Stimulated activated CD8-positive, alpha-beta memory T cell treated with anti-CD3 and anti-CD28 coated beads, Interleukin-15, amount 100 ng/mL, for 48 hours (primary cell): ENCODE data around the gene ZSCAN5C.
"Not testable (repeated sequence)": the region's sequence is repeated elsewhere in the genome, so short reads cannot be mapped to it uniquely, and the experiment has no call there.

Source experiments
- DNase-seq, 2 donors: peaks; one replicate each; pipeline ENCODE4 v3.0.0-alpha.2; 2020; ENCODE audit warnings: low read depth in 2 of 2

ZSCAN5C gene

GRCh38 chr19:56191711-56192110, 10.4 kb upstream of the ZSCAN5C start:
- DNase-seq: no peak

DNA sequence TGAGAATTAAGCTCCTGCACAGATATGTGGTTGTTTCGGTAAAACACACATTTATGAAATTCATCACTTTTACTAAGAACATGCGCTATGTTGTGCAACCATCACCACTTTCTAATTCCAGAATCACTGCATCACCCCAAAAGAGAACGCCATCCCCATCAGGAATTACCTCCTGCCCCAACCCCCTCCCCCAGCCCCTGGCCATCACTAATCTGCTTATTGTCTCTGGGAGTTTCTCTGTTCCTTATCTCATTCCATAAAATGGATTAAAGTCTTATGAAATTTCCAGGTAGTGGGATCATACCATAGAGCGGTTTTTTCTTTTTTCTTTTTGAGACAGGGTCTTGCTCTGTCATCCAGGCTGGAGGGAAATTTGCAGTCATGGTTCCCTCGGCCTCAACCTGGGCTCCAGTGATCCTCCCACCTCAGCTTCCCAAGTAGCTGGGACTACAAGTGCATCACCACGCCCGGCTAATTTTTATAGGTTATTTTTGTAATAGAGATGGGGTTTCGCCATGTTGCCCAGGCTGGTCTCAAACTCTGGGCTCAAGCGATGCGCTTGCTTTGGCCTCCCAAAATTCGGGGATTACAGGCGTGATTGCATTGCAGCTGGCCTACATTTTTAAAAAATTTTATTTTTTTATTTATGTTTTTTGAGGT, 8.0 kb upstream of the ZSCAN5C start:
- no peak for DNase-seq

GRCh38 chr19:56197646-56198045, 4.4 kb upstream of the ZSCAN5C start, which contains the start of gene ZSCAN5B:
Gene ZSCAN5B (minus strand): TSS chr19:56197783. CDS start chr19:56193052, 4,731 bp downstream.
- DNase-seq: not testable (repeated sequence)

GRCh38 chr19:56199687-56200086, 2.4 kb upstream of the ZSCAN5C start:
- DNase-seq: no peak

- DNase-seq: not testable (repeated sequence)
These were observed 5.5 kb downstream of the ZSCAN5C start for GRCh38 chr19:56207581-56207980.

- no peak for DNase-seq
These were observed 7.0 kb downstream of the ZSCAN5C start for GRCh38 chr19:56209091-56209490.

GRCh38 chr19:56210036-56210435, 8.0 kb downstream of the ZSCAN5C start:
- not testable (repeated sequence) for DNase-seq

DNA sequence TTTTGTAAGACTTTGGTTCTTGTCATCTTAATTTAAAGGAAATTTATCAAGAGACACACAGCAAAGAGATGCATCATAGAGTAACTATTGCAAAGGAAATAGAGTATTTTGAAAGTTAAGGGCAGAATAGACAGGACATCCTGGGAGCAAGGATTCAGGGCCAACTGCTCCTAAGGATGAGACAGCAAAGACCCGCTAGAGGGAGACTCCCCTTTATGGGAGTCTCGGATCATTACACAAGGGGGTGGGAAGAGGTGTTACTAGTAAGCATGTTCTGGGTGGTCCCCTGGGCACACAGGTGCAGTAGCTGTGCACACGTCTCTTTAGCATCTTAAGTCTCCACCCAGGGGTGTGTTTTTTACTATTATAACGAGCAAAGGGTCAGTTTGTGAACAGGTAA, 9.6 kb downstream of the ZSCAN5C start:
- no peak for DNase-seq

DNA sequence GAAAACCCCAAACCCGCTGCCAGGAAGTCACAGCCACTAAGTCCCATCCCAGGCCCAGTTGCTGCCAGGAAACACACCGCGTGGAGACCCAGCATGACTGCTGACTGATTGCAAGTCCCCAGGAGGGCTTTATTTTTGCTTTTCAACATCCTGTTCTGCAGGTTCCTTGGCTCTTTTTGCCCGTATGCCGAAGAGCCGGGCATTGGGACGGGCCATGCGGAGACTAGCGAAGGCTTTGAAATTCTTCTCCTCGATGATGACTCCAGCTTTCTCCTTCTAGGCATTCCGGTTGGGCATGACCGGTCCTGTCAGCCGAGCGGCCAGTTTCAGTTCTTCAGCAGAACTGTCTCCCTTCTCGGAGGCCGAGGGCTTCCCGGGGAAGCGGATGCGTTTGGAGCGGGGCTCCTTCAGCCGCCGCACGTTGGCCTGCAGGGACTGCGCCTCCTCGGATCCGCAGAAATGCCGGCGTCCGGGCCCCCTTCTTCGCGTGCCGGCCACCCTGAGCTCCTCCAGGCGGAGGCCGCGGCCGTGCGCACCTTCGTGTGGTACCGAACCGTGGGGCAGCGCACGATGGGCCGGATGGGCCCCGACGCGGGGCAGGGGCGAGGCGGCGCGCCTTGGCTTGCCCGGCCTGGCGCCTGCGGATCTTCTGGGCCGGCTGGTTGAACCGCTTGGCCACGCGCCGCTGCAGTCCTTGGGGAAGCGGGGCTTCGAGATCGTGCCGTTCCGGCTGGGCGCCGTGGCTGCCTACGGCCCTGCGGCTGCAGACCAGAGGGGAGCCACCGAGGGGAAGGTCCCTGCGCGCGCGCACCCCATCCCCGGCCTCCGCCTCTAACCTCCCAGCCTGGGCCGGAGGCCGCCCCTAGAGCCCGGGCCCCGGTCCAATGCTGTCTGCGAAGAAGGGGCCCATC, 15.2 kb downstream of the ZSCAN5C start:
- no peak for DNase-seq

DNA sequence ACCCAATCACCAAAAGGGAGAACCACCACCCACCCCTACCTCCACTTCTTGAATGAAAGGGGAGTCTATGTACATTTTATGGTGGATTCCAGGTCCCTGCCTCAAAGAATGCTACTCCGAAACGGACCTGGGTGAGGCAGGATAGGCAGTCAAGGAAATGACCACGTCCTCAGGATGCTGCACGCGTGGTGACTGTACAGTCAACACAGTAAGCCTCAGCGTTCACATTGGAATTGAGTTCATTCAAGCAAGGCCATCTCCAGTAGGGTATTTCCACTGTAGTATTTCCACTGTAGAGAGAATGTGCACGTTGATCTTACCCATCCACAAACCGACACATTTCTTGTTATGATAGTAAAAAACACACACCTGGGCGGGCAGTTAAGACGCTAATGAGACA, 16.9 kb downstream of the ZSCAN5C start:
- no peak for DNase-seq

DNA sequence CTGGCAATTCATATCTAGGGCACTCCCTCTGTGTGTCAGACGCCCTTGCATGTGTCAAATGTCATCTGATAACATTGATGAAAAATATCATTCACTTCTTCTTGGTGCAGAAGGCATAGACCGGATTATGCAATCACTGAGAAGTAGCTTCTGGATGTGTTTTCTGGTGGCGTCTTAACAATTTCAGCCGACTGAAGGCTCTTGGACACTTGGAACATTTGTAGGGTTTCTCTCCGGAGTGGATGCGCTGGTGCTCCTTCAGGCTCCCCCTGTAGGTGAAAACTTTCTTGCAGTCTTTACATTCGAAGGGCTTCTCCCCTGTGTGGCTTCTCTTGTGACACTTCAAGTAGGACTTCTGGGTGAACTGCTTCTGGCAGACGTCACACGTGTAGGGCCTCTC, 19.4 kb downstream of the ZSCAN5C start:
- not testable (repeated sequence) for DNase-seq

DNA sequence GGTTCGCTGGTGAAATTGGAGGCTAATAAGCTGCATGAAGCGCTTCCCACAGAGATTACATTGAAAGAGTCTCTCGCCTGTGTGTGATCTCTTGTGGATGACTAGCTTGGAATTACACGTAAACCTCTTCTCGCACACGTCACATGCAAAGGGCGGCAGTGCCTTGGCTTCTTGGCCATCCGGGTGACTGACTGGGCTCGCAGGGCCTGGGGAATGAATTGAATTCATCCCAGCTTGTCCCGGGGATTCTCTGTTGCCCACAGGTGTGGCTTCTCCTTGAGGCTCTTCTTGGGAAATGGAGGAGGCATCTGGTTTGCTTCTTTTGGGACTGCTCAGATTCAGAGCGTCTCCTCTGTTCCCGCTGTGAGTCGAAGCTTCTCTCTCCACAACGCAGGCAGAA, 19.8 kb downstream of the ZSCAN5C start:
- no peak for DNase-seq

DNA sequence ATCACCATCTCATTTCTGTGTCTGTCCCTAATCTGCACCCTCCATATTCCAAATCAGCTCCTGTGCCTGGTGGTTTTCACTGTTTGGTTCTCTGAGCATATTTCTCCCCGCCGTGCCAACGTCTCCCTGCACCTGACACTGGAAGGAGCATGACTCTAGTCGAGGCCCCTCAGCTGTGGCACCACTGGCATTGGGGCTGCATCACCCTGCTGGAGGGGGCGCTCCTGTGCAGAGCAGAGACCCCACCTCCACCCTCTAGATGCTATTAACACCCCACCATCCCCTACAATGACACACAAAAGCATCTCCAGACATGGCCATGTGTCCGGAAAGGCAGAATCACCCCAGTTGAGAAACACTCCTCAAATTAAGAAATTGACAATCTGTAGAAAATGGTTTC, 20.8 kb downstream of the ZSCAN5C start:
- DNase-seq: no peak

DNA sequence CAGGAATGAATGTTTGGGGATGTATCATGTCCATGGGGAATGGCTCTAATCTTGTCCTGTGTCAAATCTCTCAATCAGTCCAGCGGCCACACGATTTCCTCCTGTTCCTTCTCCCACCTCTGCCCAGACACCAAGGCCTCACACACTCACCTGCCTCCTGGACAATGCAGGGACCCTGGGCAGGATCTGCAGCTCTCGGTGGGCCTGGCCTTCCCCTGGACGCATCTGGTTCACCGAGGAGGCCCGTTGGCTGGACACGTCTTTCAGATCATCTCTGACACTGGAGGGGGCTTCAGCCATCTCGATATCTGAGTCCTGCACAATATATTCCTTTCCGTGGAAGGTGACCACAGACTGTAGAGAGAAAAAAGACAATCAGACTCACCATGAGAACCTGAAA, 21.4 kb downstream of the ZSCAN5C start:
- DNase-seq: no peak

DNA sequence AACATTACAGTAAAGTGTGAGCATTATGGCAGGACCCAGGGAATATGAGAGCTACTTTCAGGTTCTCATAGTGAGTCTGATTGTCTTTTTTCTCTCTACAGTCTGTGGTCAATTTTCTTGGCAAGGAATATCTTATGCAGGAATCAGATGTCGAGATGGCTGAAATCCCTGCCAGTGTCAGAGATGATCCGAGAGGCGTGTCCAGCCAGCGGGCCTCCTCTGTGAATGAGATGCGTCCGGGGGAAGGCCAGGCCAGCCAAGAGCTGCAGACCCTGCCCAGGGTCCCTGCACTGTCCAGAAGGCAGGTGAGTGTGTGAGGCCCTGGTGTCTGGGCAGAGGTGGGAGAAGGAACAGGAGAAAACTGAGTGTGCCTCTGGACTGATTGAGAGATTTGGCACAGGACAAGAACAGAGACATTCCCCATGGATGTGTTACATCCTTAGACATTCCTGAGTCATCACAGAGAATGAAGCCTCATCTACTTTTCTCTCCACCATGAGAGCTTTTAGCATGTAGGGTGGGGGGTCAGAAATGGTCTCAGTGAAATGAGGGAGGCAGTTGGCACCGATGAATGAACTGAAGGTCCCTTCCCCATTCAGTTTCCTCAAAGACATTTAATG, 43.2 kb downstream of the ZSCAN5C start:
- no peak for DNase-seq

DNA sequence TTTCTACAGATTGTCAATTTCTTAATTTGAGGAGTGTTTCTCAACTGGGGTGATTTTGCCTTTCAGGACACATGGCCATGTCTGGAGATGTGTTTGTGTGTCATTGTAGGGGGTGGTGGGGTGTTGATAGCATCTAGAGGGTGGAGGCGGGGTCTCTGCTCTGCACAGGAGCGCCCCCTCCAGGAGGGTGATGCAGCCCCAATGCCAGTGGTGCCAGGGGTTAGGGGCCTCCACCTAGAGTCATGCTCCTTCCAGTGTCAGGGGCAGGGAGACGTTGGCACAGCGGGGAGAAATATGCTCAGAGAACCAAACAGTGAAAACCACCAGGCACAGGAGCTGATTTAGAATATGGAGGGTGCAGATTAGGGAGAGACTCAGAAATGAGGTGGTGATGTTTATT, 43.7 kb downstream of the ZSCAN5C start:
- not testable (repeated sequence) for DNase-seq

DNA sequence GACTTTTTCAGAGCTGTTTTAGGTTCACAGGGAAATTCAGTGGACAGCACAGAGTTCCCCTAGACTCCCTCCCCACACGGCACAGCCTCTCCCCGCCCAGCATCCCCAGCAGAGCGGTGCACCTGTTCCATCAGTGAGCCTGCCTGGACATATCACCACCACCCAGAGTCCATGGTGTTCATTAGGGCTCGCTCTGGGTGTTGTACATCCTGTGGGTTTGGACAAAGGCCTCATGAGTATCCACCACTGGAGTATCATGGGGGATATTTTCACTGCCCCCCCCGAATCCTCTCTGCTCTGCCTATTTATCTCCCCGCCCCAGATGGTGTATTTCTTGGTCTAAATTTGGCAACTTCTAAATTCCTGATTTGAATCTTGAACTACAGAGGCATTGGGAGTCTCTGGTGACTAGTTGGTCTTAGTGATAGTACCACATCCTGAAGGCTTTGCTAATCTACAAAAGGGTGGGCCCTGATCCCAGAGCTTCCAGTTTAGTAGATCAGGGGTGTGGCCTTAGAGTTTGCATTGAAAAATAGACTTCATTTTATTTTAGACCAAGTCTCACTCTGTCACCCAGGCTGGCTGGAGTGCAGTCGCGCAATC, 46.8 kb downstream of the ZSCAN5C start:
- not testable (repeated sequence) for DNase-seq

DNA sequence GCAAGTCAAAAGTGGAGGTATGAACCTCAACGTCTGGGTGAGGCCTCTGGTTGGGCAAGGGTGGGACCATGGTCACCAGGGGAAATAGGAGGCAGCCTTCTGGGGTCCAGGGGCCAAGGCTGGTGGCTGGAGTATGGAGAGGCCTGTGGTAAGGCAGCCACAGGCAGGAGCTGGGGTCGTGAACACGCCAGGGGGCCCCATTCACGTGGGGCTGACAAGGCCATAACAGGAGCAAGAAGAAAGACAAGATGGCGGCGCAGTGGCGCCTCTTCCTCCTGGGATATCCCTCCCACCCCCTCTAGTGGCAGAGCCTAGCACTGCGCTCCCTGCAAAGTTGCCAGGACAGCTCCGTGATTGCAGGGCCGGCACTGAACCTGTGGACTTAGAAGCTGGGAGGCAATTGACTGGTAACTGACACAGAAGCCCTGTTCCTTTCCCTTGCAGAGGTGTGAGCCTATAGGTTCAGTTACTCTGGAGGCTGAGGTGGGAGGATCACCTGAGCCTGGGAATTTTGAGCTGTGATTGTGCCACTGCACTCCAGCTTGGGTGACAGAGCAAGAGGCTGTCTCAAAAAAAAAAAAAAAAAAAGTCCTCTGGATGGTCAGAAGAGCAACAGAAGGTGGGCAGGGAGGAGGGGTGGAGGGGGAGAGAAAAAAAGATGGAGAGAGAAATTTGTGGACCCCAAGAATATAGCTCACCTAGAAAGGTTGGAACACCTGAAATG, 50.8 kb downstream of the ZSCAN5C start:
- peak; percentile 56 to 66 for DNase-seq

- no peak for DNase-seq
These were observed 51.7 kb downstream of the ZSCAN5C start for GRCh38 chr19:56253737-56254136.

- no peak for DNase-seq
These were observed 56.2 kb downstream of the ZSCAN5C start for GRCh38 chr19:56258272-56258671.
